GM19395 (cell line): ENCODE data around the gene GRM1.

Experiments
- ATAC-seq: cut with Tn5 transposase; IDR thresholded peaks from one replicate; pipeline ENCODE4 v1.9.1; 2021; ENCODE audit warnings: mild to moderate bottlenecking, moderate library complexity; ENCODE audit not compliant: unreplicated experiment

Gene GRM1

DNA sequence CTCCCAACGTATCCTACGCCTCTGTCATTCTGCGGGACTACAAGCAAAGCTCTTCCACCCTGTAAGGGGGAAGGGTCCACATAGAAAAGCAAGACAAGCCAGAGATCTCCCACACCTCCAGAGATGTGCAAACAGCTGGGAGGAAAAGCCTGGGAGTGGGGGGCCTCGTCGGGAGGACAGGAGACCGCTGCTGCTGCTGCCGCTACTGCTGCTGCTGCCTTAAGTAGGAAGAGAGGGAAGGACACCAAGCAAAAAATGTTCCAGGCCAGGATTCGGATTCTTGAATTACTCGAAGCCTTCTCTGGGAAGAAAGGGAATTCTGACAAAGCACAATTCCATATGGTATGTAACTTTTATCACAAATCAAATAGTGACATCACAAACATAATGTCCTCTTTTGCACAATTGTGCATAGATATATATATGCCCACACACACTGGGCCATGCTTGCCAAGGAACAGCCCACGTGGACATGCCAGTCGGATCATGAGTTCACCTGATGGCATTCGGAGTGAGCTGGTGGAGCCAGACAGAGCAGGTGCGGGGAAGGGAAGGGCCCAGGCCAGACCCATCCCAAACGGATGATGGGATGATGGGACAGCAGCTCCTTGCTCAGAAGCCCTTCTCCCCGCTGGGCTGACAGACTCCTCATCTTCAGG is 406.0 kb downstream of the GRM1 start:
- no peak for ATAC-seq

DNA sequence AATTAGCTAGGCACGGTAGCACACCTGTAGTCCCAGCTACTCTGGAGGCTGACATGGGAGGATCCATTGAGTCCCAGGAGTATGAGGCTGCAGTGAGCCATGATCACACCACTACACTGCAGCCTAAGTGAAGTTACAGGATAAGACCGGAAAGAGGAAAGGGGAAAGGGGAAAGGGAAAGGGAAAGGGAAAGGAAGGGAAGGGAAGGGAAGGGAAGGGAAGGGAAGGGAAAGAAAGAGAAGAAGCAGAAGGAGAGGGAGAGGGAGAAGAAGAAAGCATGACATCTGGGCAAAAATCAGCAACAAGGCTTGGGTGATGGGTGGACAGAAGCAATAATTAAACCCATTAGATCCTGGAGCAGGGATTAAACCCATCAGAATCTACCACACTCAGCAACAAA is 413.0 kb downstream of the GRM1 start:
- no peak for ATAC-seq

DNA sequence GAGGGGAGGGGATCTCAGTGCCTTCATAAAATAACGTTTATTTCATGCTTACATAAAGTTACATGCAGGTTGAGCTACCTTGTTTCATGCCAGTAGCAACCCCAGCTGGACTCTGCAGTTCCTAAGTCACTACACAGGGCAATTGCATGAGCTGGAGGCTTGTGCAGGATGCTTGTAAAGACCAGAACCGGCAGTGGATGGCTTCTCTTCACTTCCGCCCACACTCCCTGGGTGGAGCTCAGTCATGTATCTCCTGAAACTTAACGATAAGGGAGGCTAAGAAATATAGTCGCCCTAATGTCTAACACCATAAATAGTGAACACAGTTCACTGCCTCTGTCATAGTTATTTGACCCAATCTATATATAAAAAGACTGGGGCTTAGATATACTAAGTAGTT is 415.3 kb downstream of the GRM1 start:
- no peak for ATAC-seq

DNA sequence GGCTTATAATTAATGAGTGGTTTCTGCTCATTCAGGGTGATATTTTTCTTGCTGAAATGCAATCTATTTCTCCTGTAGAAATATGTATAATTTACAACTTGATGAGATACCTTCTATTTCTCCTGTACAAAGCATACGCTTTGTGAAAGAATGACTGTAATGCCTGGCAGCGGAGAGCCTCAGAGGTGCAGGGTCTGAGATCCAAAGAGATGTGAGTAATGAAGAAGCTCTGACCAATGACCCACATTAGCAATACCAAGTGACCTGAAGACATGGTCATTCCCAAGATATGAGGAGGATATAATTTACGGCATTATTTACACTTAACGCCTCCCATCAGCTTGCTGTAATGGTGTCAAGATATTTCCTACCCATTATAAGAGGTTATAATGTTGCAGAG is 416.4 kb downstream of the GRM1 start:
- no peak for ATAC-seq

DNA sequence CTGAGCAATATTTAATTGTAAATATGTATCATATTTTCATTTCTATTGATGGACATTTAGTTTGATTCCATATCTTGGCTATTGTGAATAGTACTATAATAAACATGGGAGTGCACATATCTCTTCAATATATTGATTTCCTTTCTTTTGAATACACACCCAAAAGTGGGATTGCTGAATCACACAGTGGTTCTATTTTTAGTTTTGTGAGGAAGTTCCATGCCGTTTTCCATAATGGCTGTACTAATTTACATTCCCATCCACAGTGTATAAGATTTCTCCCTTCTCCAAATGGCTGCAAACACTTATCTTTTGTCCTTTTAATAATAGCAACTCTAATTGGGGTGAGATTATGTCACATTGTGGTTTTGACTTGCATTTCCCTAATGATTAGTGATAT is 428.0 kb downstream of the GRM1 start:
- no peak for ATAC-seq

DNA sequence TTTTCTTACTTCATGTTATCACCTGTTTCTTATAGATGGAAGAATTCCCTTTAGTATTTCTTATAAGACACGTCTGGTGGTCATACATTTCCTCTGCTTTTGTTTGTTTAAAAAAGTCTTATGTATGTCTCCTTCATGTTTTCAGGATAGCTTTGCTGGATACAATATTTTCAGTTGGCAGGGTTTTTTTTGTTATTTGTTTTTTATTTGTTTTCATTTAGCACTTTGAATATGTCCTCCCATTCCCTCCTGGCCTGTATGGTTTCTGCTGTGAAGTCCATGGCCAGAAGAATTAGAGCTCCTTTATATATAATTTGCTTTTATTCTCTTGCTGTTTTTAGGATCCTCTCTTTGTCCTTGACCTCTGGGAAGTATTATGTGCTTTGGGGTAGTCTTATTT is 432.1 kb downstream of the GRM1 start:
- ATAC-seq = no peak

DNA sequence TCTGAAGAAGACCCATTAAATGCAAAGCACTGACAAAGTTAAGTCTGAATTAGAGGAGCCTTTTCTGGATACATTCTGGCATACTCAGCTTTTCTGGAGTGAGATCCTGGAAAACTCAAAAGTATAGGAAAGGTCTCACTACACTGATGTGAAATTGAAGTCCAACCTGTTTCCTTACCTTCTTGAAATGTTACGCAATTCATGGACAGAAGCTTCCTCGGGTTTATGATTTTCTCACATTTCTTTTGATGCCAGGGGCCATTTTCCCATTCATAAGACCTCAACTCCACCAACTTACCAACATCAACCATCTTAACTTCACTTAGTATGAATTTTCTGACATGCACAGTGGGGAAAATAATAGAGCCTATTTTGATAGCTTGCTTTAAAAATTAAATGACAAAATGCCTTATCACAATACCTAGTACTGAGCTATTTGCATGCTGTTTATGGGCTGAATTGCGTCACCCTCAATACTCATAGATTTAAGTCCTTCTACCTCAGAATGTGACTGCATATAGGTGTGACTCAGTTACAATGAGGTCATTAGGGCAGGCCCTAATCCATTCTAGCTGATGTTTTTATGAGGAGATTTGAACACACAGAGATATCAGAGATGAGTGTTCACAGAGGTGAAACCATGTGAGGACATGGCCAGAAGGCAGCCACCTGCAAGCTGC is 441.4 kb downstream of the GRM1 start:
- no peak for ATAC-seq

DNA sequence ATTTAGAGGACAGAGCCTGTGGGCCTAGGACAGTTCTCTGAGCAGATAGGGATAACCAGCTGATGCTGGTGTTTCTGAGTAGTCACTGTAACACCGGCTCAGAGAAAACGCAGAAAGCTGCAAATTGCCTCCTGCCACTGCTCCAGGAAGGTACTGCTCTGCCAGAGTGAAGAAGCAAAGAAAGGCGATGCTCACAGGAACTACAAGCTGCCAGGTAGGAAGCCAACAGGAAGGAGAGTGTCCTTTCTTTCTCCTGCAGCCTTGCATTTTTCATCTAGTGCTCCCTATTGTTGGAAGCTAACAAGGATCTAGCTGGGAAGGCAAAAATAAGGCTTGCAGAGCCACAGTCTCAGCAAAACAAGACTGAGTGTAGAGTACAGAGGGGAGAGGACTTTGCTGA is 444.1 kb downstream of the GRM1 start:
- no peak for ATAC-seq

DNA sequence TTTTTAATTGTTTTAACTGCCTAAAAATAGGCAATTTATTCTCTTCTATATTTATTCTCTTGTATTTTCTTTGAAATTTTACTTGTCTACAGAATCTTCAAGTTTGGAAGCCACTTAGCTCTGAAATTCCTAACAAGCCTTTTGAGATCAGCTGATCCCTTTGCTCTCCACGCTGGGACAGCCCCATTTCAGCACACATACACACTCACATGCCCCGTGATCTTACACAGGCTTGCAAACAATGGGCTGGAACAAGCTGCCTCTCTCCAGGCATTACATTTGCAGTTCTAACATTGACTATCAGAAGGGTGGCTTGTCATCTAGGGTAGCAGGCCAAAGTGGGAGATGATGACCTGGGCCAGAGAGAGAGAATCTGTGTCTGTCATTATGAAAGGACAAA is 452.7 kb downstream of the GRM1 start:
- ATAC-seq = no peak

DNA sequence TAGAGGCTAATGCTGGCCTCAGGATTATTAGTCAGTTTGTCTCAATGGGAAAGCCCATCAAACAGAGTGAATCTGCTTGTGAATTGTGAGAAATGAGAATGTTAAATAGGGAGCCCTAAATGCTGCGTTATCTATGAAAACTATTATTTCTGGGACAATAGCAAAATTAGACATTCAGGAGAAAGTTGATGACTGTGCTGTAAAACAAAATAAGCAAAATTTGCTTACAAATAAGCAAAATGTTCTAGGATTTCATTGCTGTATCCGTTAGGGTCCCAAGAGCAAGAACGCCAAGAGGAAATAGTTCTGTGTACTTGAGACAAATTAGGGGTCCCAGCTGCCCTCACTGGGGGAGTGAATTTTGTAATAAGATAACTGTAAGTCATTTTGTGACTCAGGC is 455.5 kb downstream of the GRM1 start:
- ATAC-seq = no peak
